Ishikawa (cell line): Measurements from ENCODE around the gene HSFX4.

Experiments used
- CEBPB ChIP-seq: IDR thresholded peaks from 2 replicates; pipeline ENCODE4 v1.6.1; 2012
- CREB1 ChIP-seq: IDR thresholded peaks from 2 replicates; pipeline ENCODE4 v1.6.1; 2012; ENCODE audit warnings: low read depth
- EGR1 ChIP-seq: IDR thresholded peaks from 2 replicates; pipeline ENCODE4 v1.6.1; 2012
- EP300 ChIP-seq: IDR thresholded peaks from 2 replicates; pipeline ENCODE4 v1.6.1; 2012; ENCODE audit warnings: borderline replicate concordance
- FOXM1 ChIP-seq: IDR thresholded peaks from 2 replicates; pipeline ENCODE4 v1.6.1; 2012; ENCODE audit warnings: low read depth, borderline replicate concordance
- MAX ChIP-seq: IDR thresholded peaks from 2 replicates; pipeline ENCODE4 v1.6.1; 2012
- NFIC ChIP-seq: IDR thresholded peaks from 2 replicates; pipeline ENCODE4 v1.6.1; 2012
- RAD21 ChIP-seq: IDR thresholded peaks from 2 replicates; pipeline ENCODE4 v1.6.1; 2012; ENCODE audit warnings: low read depth
- TAF1 ChIP-seq: IDR thresholded peaks from 2 replicates; pipeline ENCODE4 v1.6.1; 2012; ENCODE audit warnings: low read depth, mild to moderate bottlenecking
- TCF12 ChIP-seq: IDR thresholded peaks from 2 replicates; pipeline ENCODE4 v1.6.1; 2012; ENCODE audit warnings: low read depth
- TEAD4 ChIP-seq: IDR thresholded peaks from 2 replicates; pipeline ENCODE4 v1.6.1; 2012
- YY1 ChIP-seq: IDR thresholded peaks from 2 replicates; pipeline ENCODE4 v1.6.1; 2012; ENCODE audit warnings: low read depth
- ZBTB7A ChIP-seq: IDR thresholded peaks from 2 replicates; pipeline ENCODE4 v1.6.1; 2012; ENCODE audit warnings: low read depth
- TF ChIP-seq, protein P1 (sequence below): IDR thresholded peaks from 2 replicates; pipeline ENCODE4 v1.6.1; 2012; ENCODE audit warnings: low read depth, mild to moderate bottlenecking
- TF ChIP-seq, protein P2 (sequence below): IDR thresholded peaks from 2 replicates; pipeline ENCODE4 v1.6.1; 2012

Gene HSFX4

GRCh38 chrX:149908308-149908707 is 21.1 kb upstream of the HSFX4 start:
- no peak for TF ChIP-seq NFIC

DNA sequence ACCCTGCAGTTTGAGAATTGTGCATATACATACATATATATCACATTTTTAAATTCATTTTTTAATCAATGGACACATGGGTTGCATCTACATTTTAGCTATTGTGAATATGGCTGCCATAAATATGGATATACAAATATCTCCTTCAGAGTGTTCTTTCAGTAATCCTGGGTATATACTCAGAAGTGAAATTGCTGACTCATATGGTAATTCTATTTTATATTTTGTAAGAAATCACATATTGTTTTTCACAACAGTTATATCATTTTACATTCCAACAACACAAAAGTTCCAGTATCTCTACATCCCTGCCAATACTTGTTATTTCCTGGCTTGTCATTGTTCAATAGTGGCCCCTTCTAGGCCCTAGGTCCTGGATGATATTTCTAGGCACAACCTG is 20.6 kb upstream of the HSFX4 start:
- no peak for TF ChIP-seq FOXM1
- TF ChIP-seq RAD21, result no peak
- no peak for TF ChIP-seq EP300
- no peak for TF ChIP-seq MAX
- no peak for TF ChIP-seq YY1
- no peak for TF ChIP-seq TEAD4
- no peak for TF ChIP-seq TAF1
- TF ChIP-seq NFIC, result no peak
- no peak for TF ChIP-seq CEBPB
- TF ChIP-seq, protein P1, sequence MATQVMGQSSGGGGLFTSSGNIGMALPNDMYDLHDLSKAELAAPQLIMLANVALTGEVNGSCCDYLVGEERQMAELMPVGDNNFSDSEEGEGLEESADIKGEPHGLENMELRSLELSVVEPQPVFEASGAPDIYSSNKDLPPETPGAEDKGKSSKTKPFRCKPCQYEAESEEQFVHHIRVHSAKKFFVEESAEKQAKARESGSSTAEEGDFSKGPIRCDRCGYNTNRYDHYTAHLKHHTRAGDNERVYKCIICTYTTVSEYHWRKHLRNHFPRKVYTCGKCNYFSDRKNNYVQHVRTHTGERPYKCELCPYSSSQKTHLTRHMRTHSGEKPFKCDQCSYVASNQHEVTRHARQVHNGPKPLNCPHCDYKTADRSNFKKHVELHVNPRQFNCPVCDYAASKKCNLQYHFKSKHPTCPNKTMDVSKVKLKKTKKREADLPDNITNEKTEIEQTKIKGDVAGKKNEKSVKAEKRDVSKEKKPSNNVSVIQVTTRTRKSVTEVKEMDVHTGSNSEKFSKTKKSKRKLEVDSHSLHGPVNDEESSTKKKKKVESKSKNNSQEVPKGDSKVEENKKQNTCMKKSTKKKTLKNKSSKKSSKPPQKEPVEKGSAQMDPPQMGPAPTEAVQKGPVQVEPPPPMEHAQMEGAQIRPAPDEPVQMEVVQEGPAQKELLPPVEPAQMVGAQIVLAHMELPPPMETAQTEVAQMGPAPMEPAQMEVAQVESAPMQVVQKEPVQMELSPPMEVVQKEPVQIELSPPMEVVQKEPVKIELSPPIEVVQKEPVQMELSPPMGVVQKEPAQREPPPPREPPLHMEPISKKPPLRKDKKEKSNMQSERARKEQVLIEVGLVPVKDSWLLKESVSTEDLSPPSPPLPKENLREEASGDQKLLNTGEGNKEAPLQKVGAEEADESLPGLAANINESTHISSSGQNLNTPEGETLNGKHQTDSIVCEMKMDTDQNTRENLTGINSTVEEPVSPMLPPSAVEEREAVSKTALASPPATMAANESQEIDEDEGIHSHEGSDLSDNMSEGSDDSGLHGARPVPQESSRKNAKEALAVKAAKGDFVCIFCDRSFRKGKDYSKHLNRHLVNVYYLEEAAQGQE, result no peak

- TF ChIP-seq RAD21 (no peak), TEAD4 (no peak), EP300 (no peak), EGR1 (no peak), FOXM1 (no peak), MAX (no peak), CREB1 (no peak), YY1 (no peak), TCF12 (no peak), ZBTB7A (no peak), CEBPB (no peak), TAF1 (no peak)
- TF ChIP-seq, protein P1, result no peak
Measured at GRCh38 chrX:149909324-149910177, 19.8 kb upstream of the HSFX4 start.

DNA sequence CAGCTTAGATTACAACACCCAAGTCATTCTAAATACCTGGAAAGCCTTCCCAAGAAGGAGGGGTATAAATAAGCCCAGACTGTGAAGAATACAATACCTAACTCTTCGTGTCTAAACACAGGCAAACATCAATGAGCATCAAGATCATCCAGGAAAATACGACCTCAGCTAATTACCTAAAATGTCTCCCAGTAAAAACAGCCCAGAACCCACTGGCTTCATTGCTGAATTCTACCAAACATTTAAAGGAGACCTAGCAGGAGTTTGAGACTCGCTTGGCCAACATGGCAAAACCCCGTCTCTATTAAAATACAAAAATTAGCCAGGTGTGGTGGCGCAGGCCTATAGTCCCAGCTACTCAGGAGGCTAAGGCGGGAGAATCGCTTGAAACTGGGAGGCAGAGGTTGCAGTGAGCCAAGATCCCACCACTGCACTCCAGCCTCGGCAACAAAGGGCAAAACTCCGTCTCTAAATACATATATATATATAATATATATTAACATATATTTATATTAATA is 19.1 kb upstream of the HSFX4 start:
- TF ChIP-seq FOXM1, result no peak
- TF ChIP-seq CEBPB, result no peak
- TF ChIP-seq CREB1, result no peak
- TF ChIP-seq RAD21, result no peak
- TF ChIP-seq, protein P1, result no peak
- no peak for TF ChIP-seq NFIC
- no peak for TF ChIP-seq TEAD4
- TF ChIP-seq EGR1, result no peak
- no peak for TF ChIP-seq ZBTB7A
- TF ChIP-seq, protein P2, sequence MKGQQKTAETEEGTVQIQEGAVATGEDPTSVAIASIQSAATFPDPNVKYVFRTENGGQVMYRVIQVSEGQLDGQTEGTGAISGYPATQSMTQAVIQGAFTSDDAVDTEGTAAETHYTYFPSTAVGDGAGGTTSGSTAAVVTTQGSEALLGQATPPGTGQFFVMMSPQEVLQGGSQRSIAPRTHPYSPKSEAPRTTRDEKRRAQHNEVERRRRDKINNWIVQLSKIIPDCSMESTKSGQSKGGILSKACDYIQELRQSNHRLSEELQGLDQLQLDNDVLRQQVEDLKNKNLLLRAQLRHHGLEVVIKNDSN, result no peak
- TF ChIP-seq YY1, result no peak
- TF ChIP-seq MAX, result no peak
- no peak for TF ChIP-seq EP300
- no peak for TF ChIP-seq TAF1
- TF ChIP-seq TCF12, result no peak

GRCh38 chrX:149916745-149917392 is 12.5 kb upstream of the HSFX4 start:
- TF ChIP-seq CEBPB, result no peak
- no peak for TF ChIP-seq MAX
- TF ChIP-seq ZBTB7A, result no peak
- no peak for TF ChIP-seq RAD21
- TF ChIP-seq TCF12, result no peak
- TF ChIP-seq TEAD4, result no peak
- TF ChIP-seq FOXM1, result no peak
- no peak for TF ChIP-seq TAF1
- TF ChIP-seq, protein P1, result no peak
- TF ChIP-seq YY1, result no peak
- TF ChIP-seq CREB1, result no peak
- no peak for TF ChIP-seq EGR1
- no peak for TF ChIP-seq NFIC
- TF ChIP-seq, protein P2, result no peak
- no peak for TF ChIP-seq EP300
